GM18907 (cell line): ENCODE measurements around the gene VAV3.
"Not testable (repeated sequence)": the region's sequence is repeated elsewhere in the genome, so short reads cannot be mapped to it uniquely, and the experiment has no call there.

Source experiments
- ATAC-seq: cut with Tn5 transposase; IDR thresholded peaks from one replicate; pipeline ENCODE4 v1.9.1; 2021; ENCODE audit warnings: mild to moderate bottlenecking, moderate library complexity; ENCODE audit not compliant: unreplicated experiment

The VAV3 gene

DNA sequence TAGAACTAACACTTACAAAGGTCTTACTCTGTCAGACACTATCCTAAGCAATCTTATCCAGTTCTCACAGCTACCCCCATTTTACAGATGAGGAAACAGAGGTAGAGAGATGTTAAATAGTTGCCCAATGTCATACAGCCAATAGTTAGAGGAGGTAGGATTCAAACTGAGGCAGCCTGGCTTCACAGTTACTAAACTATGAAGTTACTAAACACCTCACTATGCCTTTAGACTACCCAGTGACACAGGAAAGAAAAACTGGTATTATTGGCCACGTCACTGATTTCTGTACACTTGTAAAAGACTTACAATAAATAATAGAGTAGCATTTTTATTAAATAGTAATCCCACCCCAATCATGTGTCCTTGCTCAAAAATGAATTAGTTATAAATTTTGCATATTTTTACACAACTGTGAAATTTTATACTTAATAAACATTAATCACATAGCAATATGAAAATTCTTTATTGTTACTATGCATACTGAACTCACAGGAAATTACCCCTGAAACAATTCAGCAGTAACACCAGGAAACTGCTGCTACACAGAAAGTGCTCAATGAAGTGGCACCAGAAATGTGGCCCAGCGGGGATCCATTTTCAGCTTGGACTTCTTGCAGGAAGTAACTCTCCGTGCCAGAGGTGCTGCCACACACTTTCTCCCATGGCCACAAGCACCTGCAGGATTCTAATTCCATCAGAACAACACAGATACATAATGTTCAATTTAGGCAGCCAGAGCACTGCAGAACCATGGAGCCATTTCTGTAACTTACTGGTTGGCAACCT, 69.4 kb downstream of the VAV3 start:
- no peak for ATAC-seq

DNA sequence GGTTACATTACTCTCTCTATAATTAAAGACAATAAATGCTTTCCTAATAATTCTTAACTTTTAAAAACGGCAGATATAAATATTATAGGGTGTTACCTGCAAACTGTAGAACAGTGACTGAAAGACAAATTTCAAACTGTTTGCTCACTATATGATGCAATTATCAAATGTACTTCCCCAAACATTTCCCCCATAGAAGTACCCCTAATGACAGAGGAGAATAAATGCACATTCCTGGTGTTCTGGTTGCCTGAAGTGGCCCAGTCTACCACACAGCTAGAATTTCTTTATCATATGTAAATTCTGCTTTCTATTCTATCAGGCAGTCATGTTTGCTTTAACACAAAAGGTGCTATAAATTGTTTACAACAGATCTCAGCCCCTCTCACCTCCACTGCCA, 70.4 kb downstream of the VAV3 start:
- no peak for ATAC-seq

DNA sequence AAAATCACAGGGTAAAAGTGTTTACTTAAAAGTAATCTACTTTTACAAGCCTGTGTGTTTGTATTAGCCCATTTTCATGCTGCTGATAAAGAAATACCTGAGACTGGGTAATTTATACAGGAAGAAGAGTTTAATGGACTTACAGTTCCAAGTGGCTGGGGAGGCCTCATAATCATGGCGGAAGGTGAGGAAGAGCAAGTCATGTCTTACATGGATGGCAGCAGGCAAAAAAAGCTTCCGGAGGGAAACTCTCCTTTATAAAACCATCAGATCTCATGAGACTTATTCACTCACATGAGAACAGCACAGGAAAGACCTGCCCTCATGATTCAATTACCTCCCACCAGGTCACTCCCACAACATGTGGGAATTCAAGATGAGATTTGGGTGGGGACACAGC, 71.6 kb downstream of the VAV3 start:
- not testable (repeated sequence) for ATAC-seq

DNA sequence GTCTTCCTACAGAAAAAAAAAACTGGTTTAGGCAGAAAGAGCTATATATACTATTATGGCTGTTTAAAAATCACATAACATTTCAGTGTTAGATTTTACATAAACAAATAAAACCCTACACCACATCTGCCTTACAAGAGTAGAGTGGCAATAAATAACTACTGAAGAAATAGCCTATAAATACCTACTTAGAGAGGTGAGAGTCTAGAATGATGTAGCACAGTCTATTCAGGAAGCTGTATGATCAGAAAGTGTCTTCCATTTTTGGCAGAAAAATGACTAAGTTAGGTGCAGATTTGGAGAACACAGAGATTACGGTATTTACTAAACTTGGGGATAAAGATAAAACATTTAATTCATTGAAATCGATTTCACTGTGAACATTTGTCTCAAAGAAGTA, 75.5 kb downstream of the VAV3 start:
- ATAC-seq: no peak

DNA sequence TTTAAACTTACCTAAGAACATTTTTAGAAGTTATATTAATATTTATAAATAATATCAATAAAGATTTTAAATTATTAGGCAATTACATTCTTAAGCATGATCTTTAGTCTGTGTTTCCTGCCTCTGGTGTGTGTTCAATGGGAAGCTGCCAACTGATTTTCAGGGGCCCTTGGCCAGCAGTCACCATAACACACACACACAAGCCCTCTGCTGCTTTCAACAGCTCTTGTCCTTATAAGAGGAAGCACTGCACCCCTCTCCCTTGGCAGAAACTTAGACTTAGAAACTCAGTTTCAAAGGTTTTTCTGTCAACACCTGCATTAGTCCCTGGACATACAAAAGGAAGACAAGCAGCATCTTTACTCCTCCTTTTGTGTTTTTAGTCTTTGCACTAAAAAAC, 81.4 kb downstream of the VAV3 start:
- no peak for ATAC-seq

DNA sequence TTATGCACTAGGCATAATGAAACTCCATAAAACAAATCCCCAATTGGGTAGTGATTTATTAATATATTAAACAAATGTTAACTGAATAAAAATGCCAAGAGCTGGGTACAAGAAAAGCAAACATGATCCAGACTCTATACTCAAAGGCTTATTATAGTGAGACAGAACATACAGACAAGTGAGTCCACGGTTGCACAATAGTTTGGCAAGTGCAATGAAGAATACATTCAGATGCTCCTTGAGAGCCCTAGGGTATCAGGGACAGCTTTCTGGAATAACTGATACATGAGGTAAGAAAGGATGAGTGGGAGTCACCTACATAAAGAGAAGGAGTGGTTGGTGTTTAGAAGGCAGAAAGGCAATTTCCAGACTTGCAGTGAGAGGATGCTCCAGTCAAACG, 85.1 kb downstream of the VAV3 start:
- no peak for ATAC-seq

DNA sequence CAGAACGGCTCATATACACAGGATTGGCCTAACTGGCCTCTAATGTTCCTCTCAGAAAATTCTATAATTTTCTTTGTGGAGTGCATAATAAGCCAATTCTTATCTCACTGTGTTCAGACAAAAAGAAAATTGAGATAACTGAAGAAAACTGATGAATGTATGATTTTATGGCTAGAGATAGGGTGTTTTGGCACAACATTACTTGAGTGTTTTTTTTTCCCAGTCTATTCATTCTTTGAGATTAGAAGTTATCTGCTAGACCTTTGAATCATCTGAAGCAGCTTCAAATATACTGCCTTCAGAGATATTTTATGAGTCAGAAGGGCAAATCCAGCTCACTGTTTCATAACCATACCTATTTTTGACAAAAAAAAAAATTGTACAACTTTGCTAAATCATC, 85.6 kb downstream of the VAV3 start:
- ATAC-seq: no peak

DNA sequence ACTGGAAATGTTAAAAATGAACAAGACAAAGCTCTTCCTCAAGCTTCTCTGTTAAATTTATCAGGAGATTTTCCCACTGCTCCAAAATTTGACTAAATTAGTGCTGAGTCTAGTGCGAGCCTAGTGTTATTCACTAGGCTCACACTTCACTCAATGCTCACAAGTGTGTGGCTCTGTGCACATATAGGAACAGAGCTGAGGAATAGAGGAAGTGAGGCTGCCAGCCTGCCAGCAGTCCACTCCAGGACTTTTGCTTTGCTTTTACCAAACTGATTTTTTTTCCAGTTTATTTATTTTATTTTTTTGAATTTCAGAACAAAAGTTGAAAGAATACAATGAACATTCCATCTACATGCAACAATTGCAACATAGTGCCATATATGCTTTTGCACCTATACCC, 87.2 kb downstream of the VAV3 start:
- no peak for ATAC-seq

DNA sequence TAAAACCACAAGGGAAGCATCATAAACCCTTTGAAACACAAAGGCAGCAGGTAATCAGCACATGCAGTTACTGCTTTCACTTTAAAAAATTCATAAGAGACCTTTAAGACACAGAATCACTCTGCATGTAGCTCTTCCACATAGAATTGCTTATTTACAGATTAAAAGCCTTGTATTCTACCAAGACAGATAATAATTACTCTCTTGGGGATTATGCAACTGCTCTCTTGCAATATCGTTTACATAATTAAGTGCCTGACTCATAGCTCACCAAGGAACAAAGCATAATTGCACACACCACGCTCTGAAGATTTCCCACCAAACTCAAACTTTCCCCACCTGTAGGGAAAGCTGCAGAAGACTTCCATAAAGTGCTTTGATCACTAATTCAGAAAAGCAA, 87.9 kb downstream of the VAV3 start:
- no peak for ATAC-seq

DNA sequence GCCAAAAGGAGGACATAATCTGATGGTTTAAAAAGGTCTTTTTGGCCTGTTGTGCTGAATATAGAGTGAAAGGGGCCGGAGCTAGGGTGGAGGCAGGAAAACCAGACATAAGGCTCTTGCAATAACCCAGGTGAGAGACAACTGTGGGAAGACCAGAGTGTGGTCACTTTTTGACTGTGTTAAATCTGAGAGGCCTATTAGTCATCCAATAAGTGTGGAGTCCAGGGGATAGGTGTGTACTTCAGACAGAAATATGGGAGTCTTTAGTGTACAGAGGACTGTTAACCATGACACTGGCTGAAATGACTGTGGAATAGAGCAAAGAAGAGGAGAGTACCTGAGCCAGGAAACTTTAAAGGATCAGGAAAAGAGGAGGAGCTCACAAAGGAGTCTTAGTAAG, 89.3 kb downstream of the VAV3 start:
- ATAC-seq: no peak

DNA sequence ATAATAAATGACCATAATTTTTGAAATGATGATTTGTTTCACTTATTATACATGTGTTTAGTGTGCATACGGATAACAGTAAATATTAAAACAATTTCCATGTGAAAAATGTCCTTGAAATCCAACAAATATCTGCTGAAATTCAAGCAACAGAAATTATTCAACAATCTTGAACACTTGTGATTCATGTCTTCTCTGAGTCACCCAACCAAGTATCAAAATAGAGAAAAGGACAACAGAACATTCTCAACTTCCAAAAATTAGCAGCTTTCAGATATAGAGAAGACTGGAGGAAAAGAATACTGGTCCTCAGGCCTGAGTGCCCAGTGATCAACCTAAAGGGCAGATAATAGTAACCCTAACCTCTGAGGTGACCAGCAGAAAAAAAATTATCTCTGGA, 90.8 kb downstream of the VAV3 start:
- ATAC-seq: no peak

DNA sequence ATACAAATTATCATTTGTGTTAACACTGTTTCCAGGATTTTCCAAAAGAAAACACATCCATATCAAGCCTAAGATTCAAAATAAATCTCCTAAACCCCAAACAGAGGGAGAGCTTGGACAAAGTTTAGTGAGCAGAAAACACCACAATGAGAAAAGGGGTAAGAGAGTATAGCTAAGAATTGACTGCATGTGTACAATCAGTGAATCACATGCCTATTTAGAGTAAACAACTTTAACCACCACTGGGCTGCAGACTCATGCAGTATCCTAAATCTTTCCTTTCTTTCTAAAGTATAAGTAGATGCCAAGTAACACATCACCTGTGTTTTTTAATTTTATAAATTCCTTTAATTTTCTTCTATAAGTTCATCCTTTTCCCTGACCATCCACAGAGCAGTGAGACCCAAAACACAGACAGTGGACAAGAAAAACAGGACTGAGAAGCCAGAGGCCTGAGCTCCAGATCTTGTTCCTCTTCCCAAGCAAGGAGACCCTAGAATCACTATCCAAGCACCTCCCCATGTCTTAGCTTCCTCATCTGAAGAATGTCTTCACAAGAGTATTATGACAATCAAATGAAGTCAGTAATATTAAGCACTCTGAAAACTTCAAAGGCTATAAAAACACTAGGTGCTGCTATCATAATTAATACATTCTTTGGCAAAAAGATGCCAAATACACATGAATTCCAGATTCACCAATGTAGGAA, 93.1 kb downstream of the VAV3 start:
- ATAC-seq: no peak

DNA sequence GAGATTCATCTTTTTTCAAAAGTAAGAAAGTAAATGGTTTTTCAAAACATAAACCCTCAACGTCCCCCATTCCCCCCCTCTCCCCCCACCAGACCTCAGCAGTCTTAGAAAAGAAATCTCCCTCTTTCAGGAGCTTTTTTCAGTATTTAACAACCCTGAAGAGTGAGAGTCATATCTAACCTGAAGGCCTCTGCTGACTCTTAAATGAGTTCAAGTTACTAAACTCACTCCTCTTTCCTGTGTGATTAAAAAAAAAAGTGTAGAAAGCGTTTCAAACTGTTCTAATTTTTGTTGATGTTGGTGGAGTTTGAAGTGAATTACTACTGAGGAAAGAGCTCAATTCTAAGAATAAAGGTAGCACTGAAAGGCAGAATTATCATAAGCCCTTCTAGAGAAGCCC, 93.7 kb downstream of the VAV3 start:
- no peak for ATAC-seq

DNA sequence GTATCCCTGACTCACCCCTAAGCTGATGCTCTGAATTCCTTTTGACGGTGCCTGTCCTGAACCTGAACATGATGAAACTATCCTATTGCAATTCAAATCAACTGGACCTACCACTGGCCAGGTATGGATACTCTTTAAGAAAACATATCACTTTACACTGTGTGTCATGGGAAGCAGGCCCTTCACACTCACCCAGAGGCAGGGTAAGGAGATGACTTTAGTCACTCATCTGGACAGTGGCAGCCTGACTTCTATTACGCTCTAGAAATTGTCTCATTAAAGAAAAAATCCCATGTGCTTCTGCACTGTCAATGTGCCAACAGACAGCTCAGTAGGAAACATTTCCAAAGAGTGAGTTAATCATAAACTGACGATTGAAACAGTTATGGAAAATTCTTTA, 94.3 kb downstream of the VAV3 start:
- ATAC-seq: no peak

DNA sequence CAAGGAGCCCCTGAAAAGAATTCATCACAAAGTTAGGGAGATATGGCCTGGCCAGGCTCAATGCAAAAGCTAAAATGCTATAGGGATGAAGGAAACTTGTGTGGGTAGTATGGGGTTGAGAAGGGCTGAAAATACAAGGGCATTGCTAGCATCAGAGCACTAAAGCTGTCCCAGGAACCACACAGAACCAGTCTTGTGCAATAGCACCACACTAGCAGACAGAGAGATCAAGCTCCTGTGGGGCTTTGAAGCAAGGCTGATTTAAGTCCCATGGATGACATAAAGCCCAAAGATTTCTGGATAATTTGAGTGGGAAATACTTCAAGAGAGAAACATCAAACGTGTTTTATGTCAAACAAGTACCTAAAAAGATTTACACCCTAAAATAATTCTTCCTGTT, 97.1 kb downstream of the VAV3 start:
- ATAC-seq: no peak

DNA sequence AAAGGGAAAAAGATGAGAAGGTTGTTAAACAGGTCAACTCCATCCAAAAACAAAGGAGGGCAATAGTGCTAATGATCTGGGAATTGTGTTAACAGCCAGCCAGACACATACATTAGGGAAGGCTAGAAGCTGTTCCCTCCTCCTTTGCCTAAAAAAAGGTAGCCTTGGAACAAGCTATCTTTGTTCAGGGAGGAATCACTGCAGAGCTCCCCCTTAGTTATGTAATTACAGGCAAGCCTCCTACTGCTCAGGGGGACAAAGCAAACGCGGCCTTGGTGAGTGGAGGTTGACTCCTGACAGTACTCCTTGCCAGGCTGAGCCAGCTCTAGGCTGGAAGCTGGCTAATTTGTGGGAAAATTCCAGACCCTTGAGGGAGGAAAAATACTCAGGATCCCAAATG, 97.6 kb downstream of the VAV3 start:
- ATAC-seq: no peak

DNA sequence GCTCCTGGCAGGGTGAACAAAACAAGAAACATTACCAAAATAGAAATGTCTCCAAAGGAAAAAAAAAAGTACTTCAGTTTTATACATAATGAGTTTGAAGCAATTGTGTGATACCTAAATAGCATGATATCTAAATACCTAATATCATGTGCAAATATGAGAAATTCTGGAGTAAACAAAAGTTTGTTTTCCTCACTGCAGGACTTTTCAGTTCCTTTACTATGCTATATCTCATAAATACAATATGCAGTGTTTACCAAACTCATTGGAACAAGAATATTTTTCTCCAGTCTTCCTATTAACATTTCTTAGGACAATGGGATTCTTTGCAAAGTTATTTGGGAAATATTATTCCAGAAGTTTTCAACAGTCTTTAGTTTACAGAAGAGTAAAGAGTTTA, 98.1 kb downstream of the VAV3 start:
- no peak for ATAC-seq

DNA sequence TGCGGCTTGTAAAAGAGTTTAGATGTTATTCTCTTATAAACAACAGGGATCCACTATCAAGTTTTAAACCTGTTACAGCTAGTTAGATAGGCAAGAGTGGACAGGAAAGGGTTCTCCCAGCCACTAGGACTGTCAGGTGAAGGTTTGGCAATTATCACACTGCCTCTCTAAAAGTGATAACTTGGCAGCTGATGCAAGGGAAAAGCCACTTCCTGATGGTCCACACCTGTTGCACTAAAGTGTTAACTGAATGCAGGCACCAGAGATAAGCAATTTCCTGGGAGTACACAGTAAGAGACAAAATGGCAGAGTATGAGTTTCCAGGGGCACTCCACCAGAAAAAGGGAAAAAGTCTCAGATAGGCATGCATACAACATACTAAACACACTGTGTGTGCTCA, 99.4 kb downstream of the VAV3 start:
- ATAC-seq: no peak

DNA sequence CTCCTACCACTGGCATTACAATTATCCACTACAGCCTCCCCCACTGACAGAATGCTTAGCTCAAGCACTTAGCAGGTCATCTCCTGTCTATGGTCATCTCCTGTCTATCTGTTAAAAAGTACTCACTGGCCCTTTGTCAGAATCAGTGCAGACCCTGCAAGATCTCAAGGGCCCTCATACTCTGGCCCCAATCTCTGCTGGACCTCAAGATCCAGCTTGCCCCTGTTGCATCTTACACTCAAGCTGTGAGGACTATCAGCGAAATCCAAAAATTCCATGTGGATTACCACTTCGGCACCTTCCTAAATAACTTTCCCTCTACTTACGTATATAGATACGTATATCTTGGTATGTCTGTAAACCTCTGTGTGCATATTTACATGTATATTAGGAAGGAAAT, 101.6 kb downstream of the VAV3 start:
- ATAC-seq: no peak

DNA sequence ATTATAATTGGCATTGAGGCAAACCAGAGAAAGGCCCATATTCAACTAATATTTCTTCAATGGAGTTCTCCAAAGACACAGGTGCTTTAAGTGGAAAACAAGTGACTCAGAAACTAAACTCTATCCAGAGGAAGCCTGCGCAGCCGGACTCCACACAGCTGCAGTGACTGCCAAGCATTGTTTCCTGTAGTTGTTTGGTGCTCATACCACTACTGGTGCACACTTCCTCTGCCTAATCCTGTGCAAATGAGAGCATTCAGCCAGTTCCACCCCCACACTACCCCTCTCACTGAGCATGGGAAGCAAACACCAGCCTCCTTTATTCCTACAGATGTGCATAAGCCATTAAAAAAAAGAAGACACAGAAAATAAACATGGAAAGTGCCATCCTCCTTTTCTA, 102.9 kb downstream of the VAV3 start:
- ATAC-seq: no peak

DNA sequence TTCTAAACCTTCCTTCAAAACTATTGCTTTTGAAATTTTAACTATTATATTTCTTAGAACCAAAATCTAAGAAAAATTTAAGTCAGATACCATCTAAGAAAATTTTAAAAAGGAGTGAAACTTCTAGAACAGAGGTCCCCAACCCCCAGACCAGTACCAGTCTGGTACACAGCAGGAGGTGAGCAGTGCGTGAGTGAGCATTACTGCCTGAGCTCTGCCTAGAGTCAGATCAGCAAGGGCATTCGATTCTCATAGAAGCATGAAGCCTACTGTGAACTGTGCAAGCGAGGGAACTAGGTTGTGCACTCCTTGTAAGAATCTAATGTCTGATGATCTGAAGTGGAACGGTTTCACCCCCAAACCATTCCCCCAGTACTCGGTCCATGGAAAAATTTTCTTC, 106.7 kb downstream of the VAV3 start:
- ATAC-seq: no peak

DNA sequence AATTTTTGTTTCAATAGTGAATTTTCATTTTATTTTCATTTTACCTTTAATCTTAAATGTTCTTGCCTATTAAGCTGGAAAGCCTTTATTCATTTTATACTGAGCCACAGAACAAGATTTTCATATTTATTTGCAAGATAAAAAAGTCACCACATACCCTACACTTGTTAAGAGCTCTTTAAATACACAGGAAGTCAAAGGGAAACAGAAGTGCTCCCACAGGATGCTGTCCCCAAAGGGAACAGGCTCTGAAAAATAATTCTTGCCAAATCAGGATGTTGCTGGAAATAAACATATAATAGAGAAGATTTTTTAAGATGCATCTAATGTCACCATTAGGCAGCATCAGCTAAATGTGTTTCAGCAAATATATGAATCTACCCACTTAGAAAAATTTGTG, 113.6 kb downstream of the VAV3 start:
- no peak for ATAC-seq
